Right hindlimb (tissue), 1 donor: ENCODE data around the gene MAP3K13.

Source experiments
- DNase-seq: peaks from one replicate; pipeline ENCODE4 v3.0.0-alpha.2; 2018

MAP3K13 gene

DNA sequence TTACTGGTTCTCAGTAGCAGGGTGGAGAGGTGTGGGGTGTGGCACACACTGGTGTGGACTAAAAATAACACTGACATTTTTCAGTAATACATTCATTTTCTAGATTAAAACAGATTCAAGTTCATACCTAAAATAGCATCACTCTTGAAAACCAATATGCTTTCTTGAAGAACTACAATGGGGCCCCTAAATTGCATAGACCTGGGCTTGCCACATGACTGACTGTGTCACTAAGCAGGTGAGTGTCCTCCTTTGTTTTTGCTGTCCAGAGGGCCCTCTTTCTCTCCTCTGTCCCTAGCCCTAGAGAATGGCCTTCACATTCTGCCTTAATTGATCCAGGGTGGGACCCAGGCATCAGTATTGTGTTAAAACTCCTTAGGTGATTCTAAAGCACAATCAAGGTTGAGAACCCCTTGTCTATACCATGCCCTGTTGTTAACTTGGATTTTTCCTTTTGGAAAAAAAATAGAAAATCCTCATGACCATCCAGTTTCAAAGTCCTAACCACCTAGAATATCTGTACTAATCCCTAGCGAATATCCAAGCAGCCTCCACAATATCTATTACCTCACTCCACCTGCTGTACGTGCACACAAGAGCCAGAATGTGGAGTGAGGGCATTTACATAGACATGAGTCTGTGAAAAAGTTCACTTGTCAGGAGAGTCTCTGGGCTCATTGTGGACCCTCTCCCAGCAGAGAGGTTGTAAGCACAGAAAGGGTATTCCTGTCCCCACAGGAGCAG lies 154.6 kb downstream of the MAP3K13 start:
- no peak for DNase-seq

- no peak for DNase-seq
Measured at GRCh38 chr3:185519021-185519420, 156.1 kb downstream of the MAP3K13 start.

DNA sequence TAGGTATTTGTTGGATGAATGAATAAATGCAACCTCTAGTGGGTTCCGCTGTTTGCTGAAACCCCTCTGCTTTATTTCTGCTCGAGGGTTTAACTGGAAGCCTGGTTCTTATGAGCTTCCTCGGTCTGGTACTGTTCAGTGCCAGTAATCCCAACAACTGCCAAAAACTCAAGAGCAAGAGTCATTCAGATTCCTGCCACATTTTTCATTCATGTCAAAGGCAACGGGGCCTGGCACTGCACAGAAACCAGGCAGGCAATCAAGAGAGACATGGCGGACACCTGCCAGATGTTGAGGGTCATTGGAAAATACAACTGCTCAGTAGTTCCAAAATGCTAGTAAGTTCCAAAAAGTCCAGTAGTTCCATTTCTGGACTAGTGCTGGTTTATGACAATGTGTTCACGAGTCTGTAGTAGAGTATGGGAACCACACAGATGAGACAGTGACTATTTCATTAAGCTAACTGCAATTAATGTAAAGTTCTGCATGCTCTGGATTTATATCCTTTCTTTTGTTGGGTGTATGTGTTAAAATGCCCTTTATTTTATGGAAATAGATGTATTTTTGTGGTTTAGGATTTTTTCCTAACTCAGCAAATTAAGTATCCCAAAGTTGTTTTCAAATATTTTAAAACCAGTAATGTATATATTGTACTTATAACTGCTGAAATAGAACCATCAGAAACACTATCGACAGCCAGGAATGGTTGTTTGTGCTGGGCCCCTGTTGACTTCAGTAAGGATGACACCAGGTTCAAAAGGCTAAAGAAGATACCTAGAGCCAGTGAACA lies 158.6 kb downstream of the MAP3K13 start:
- no peak for DNase-seq

- DNase-seq: no peak
Measured at GRCh38 chr3:185526349-185526951, 163.5 kb downstream of the MAP3K13 start.

DNA sequence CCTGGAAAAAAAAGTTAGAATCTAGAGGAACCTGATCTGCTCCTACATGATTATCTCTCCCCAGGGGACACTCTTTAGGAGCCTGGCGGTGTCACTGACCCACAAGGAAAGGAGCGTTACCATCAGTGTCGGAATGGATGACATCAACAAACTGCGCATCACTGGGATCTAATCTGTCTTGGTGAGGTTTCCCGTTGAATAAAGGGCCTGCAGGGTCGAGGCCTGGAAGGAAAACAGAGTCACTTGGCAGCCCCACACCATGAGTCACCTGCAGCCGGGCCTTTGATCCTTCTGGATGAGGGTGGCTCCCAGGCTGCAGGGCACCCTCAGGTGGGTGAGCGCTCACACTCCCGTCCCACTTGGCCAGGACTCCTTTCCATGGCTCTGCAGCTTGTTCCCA lies 164.4 kb downstream of the MAP3K13 start:
- DNase-seq: no peak

DNA sequence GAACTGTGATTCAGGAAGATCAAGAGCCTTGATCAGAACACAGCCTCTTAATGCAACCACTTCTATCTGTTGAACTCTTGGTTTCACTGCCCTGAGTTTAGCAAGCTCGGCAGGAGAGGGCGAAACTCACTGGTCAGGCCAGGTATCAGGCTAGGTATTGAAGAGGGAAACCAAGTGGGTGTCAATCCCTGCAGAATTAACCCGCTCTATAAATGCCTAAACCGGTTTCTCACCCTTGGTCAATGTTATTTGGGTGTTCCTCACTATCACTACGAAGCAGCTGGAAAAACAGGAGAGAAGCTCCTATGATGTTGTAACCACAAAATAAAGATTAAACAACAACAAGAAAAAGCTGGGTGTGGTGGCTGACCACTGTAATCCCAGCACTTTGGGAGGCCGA lies 165.6 kb downstream of the MAP3K13 start:
- DNase-seq: no peak

- no peak for DNase-seq
Measured at GRCh38 chr3:185530856-185531255, 167.9 kb downstream of the MAP3K13 start.

GRCh38 chr3:185532901-185533300 lies 170.0 kb downstream of the MAP3K13 start:
- no peak for DNase-seq

GRCh38 chr3:185534511-185534910 lies 171.6 kb downstream of the MAP3K13 start:
- no peak for DNase-seq

GRCh38 chr3:185537369-185537970 lies 174.5 kb downstream of the MAP3K13 start:
- peak; percentile 24 for DNase-seq
